ENCODE measurements around the gene NECAP2. TPM values are rescaled to one million over a fixed set of nuclear protein-coding genes. Genes with fewer than 3 reads are reported as not detected.
"Not testable (repeated sequence)": the region's sequence is repeated elsewhere in the genome, so short reads cannot be mapped to it uniquely, and the experiment has no call there.

NECAP2 gene
- total RNA-seq, 4 donors from 2014 or later, result 71.4 to 100 (median 80.6) TPM

DNA sequence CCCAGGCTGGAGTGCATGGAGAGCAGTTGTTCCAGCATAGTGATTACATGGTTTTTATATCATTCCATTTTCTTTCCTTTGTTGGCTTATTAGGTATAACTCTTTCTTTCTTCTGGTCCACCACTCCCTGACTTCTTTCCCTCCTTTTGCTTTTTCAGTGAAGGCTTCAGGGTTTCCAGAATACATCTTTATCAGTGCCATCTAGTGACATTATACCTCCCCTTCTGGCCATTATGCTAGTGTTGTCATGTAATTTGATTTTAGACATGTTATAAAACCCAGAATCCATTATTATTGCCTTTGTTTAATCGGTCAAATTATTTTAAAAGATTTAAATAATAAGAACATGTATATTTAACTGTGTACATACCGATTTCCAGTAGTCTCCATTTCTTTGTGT, 63.0 kb downstream of the NECAP2 start:
- no peaks in the 10 kb centered on the region for H3K9me3 ChIP-seq
- no peak overlapping the region for H3K27ac ChIP-seq
- no peak for TF ChIP-seq POLR2A (IDR thresholded peaks at IDR 0.05)
- TF ChIP-seq EP300 (IDR thresholded peaks at IDR 0.05), result no peak
- no peak for TF ChIP-seq POLR2AphosphoS5 (IDR thresholded peaks at IDR 0.05)
- TF ChIP-seq, protein P1, sequence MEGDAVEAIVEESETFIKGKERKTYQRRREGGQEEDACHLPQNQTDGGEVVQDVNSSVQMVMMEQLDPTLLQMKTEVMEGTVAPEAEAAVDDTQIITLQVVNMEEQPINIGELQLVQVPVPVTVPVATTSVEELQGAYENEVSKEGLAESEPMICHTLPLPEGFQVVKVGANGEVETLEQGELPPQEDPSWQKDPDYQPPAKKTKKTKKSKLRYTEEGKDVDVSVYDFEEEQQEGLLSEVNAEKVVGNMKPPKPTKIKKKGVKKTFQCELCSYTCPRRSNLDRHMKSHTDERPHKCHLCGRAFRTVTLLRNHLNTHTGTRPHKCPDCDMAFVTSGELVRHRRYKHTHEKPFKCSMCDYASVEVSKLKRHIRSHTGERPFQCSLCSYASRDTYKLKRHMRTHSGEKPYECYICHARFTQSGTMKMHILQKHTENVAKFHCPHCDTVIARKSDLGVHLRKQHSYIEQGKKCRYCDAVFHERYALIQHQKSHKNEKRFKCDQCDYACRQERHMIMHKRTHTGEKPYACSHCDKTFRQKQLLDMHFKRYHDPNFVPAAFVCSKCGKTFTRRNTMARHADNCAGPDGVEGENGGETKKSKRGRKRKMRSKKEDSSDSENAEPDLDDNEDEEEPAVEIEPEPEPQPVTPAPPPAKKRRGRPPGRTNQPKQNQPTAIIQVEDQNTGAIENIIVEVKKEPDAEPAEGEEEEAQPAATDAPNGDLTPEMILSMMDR (IDR thresholded peaks at IDR 0.05), result no peak
- no peak overlapping the region for H3K4me3 ChIP-seq
- no peak for DNase-seq (ENCODE audit: low spot score in 2 of 2)
- WGBS, result 83% methylated on average over 2 of the region's 2 CpGs
- no peaks in the 10 kb centered on the region for H3K27me3 ChIP-seq
- H3K36me3 ChIP-seq, result no peaks in the 10 kb centered on the region
- H3K4me1 ChIP-seq, result peaks cover 8% of the 10 kb centered on the region

DNA sequence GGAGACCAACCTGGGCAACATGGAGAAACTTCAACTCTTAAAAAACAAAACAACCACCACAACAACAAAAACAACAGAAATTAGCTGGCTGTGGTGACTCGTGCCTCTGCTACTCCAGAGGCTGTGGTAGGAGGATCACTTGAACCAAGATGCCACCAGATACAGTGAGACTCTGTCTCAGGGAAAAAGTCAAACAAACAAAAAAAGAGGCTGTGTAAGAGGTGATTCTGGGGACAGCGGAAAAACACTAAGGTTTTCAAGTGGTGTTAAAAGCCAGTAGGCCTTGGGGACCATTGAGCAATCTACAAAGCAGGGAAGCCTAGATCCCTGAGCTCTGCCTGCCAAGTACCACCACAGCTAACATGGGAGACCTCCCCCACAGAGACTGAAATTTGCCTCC, 65.3 kb downstream of the NECAP2 start:
- H3K27ac ChIP-seq; DNase-seq (ENCODE audit: low spot score in 2 of 2); H3K27me3 ChIP-seq; H3K36me3 ChIP-seq; H3K4me1 ChIP-seq; H3K4me3 ChIP-seq; H3K9me3 ChIP-seq: not testable (repeated sequence)
- 95% methylated on average over 2 of the region's 2 CpGs for WGBS

DNA sequence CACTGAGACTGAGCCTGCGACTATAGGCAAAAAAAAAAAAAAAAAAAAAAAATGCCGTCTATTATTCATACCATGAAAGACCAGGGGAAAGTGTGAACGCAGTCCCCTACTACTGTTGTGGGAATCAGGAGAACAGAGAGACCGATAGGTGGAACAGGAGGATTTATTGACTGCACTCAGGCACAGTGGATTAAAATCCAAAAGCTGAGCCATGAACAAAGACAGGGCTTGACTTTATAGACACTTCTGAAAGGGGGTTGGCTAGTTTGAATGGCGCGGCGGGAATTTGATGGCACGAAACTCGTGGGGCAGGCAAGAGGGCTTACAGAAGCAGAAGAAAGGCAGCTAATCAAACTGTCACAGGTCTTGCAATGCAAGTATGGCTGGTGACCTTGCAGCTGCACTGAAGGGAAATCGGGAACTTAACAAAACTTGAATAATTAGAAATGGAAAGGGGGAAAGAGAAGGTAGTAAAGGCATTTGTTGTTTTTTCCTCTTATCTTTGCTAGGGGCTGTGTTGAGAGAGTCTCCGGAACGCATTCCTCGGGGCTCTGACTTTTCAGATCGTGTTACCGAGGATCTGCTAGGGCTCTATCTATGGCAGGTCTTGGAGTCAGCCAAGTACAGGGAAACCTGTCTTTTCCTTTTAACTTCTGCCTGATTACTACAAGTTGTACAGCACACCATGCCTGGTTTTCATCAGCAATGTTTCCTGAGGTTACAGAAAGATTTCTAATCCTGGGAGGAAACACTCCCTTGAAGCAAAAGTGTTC, 66.0 kb downstream of the NECAP2 start:
- not testable (repeated sequence) for H3K27me3 ChIP-seq; H3K36me3 ChIP-seq; H3K4me3 ChIP-seq; H3K4me1 ChIP-seq; H3K9me3 ChIP-seq; DNase-seq (ENCODE audit: low spot score in 2 of 2); H3K27ac ChIP-seq
- 66% methylated on average over 15 of the region's 15 CpGs for WGBS

DNA sequence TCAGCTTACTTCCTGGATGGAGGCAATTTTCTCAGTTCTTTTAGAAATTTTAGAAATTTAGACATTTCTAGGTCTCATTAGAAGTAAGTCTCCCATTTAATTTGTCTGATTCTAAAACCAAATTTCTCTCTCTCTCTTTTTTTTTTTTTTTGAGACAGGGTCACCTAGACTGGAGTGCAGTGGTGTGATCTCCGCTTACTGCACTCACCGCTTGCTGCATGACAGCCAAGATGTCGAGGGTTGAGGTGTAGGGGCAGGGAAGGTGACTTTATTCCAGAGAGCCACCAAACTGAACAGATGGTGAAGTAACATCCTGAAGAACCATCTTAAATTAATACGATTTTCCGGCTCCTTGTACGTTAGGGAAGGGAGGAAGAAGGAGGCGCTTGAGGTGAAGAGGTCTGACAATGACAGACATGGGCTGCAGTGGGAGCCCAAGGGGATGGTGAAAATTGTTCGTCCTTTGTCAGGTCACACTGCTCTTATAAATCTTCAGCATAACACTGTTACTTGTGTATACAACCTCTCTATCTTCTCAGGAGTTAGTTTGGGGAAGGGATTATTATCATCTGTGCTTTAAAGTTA, 68.4 kb downstream of the NECAP2 start:
- H3K27ac ChIP-seq; H3K27me3 ChIP-seq; DNase-seq (ENCODE audit: low spot score in 2 of 2); H3K9me3 ChIP-seq; H3K36me3 ChIP-seq; H3K4me3 ChIP-seq; H3K4me1 ChIP-seq: not testable (repeated sequence)
- WGBS, result 84% methylated on average over 8 of the region's 8 CpGs

Other genes with a start within 250 kb of the NECAP2 start
- 10 to 100 TPM; 33.0 to 83.8 (median 45.7) TPM for gene ARHGEF19, start 228.1 kb upstream of the NECAP2 start, total RNA-seq
- 10 to 100 TPM in 2 of 4 donors, 1 to 10 TPM in 2; 5.2 to 20.4 (median 12.7) TPM for gene CPLANE2, start 203.5 kb upstream of the NECAP2 start, total RNA-seq
- gene FBXO42, start 88.2 kb upstream of the NECAP2 start, total RNA-seq, result 10 to 100 TPM; 51.1 to 61.4 (median 55.5) TPM
- 10 to 100 TPM; 48.0 to 59.5 (median 58.0) TPM for gene SZRD1, start 73.5 kb upstream of the NECAP2 start, total RNA-seq
- not detected for gene SPATA21, start 3.3 kb upstream of the NECAP2 start, total RNA-seq
- under 1 TPM; under 0.01 TPM for gene RNU1-1, start 73.6 kb downstream of the NECAP2 start, total RNA-seq
- 10 to 100 TPM; 12.9 to 49.1 (median 23.8) TPM for gene NBPF1, start 172.8 kb downstream of the NECAP2 start, total RNA-seq
- gene RNU1-3, start 226.2 kb downstream of the NECAP2 start, total RNA-seq, result under 1 TPM; under 0.01 TPM

Data from suprapubic skin (tissue), 4 donors.